OCI-LY3 (cell line): Measurements from ENCODE around the gene MISFA.

Source experiments
- H2AFZ ChIP-seq: fragments of 200-600, 300-600 bp; shearing (Covaris generic); 2 replicates; pipeline ENCODE4 v1.6.0; 2014; ENCODE audit warnings: antibody characterized with exemption, low read depth, low read length
- H3K27ac ChIP-seq: fragments of 200-600, 300-600 bp; sonication (generic); 2 replicates; pipeline ENCODE4 v1.5.1; 2014; ENCODE audit warnings: mild to moderate bottlenecking, low read length, moderate library complexity, mixed read lengths
- H3K27me3 ChIP-seq: fragments of 200-600, 300-600 bp; sonication (generic); 2 replicates; pipeline ENCODE4 v1.6.1; 2014; ENCODE audit warnings: low read depth, low read length, mixed read lengths
- H3K36me3 ChIP-seq: fragments of 200-600, 300-600 bp; sonication (generic); replicated peaks from 2 replicates; pipeline ENCODE3; 2014; ENCODE audit warnings: low read depth, low read length, mixed read lengths
- H3K4me1 ChIP-seq: fragments of 300-600, 200-600 bp; sonication (generic); 2 replicates; pipeline ENCODE4 v1.6.1; 2014; ENCODE audit warnings: low read length, mixed read lengths
- H3K4me2 ChIP-seq: fragments of 200-600, 300-600 bp; sonication (generic); 2 replicates; pipeline ENCODE4 v1.6.1; 2014; ENCODE audit warnings: low read length, mixed read lengths
- H3K4me3 ChIP-seq: fragments of 300-600, 200-600 bp; sonication (generic); 2 replicates; pipeline ENCODE4 v1.5.1; 2014; ENCODE audit warnings: antibody characterized with exemption, mild to moderate bottlenecking, low read length, moderate library complexity
- H3K79me2 ChIP-seq: fragments of 300-600, 200-600 bp; shearing (Covaris generic); 2 replicates; pipeline ENCODE4 v1.6.1; 2014; ENCODE audit warnings: mild to moderate bottlenecking, low read length, mixed read lengths
- H3K9ac ChIP-seq: fragments of 300-600, 200-600 bp; shearing (Covaris generic); 2 replicates; pipeline ENCODE4 v1.6.0; 2014; ENCODE audit warnings: mild to moderate bottlenecking, low read length, moderate library complexity
- H3K9me3 ChIP-seq: fragments of 200-600, 300-600 bp; shearing (Covaris generic); 2 replicates; pipeline ENCODE4 v1.6.1; 2014; ENCODE audit warnings: low read length, mixed read lengths; ENCODE audit not compliant: insufficient read depth
- H4K20me1 ChIP-seq: fragments of 200-600, 300-600 bp; sonication (generic); 2 replicates; pipeline ENCODE4 v1.6.1; 2016; ENCODE audit warnings: low read length, mixed read lengths; ENCODE audit not compliant: insufficient read depth
- EZH2phosphoT487 ChIP-seq: fragments of 200-600 bp; shearing (Covaris generic); IDR thresholded peaks from 2 replicates; pipeline ENCODE4 v1.6.1; 2018; ENCODE audit warnings: antibody characterized with exemption, mixed run types, low read depth
- TF ChIP-seq, protein P1 (sequence below): fragments of 200-600, 300-600 bp; sonication (generic); IDR thresholded peaks from 2 replicates; pipeline ENCODE4 v1.5.1; 2014; ENCODE audit warnings: antibody characterized with exemption, low read length, low read depth

Gene MISFA

GRCh38 chr11:18612394-18612793 is 12.8 kb downstream of the MISFA start:
- H3K4me2 ChIP-seq: no peak overlapping the region
- H3K79me2 ChIP-seq: peaks cover 13% of the 10 kb centered on the region
- H3K36me3 ChIP-seq: peaks cover 34% of the 10 kb centered on the region
- no peak overlapping the region for H2AFZ ChIP-seq
- peaks cover 7% of the 10 kb centered on the region for H3K27me3 ChIP-seq
- no peak overlapping the region for H3K27ac ChIP-seq
- H3K9ac ChIP-seq: no peak overlapping the region
- peaks cover 39% of the 10 kb centered on the region for H4K20me1 ChIP-seq
- H3K9me3 ChIP-seq: no peaks in the 10 kb centered on the region
- H3K4me1 ChIP-seq: peaks cover 31% of the 10 kb centered on the region
- no peak for TF ChIP-seq EZH2phosphoT487
- TF ChIP-seq, protein P1, sequence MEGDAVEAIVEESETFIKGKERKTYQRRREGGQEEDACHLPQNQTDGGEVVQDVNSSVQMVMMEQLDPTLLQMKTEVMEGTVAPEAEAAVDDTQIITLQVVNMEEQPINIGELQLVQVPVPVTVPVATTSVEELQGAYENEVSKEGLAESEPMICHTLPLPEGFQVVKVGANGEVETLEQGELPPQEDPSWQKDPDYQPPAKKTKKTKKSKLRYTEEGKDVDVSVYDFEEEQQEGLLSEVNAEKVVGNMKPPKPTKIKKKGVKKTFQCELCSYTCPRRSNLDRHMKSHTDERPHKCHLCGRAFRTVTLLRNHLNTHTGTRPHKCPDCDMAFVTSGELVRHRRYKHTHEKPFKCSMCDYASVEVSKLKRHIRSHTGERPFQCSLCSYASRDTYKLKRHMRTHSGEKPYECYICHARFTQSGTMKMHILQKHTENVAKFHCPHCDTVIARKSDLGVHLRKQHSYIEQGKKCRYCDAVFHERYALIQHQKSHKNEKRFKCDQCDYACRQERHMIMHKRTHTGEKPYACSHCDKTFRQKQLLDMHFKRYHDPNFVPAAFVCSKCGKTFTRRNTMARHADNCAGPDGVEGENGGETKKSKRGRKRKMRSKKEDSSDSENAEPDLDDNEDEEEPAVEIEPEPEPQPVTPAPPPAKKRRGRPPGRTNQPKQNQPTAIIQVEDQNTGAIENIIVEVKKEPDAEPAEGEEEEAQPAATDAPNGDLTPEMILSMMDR: no peak
- H3K4me3 ChIP-seq: no peak overlapping the region

GRCh38 chr11:18614667-18615066 is 15.1 kb downstream of the MISFA start:
- H3K79me2 ChIP-seq: peaks cover 20% of the 10 kb centered on the region
- H3K4me2 ChIP-seq: no peak overlapping the region; the same call in 1 of the 2 replicates
- H3K27me3 ChIP-seq: peaks cover 23% of the 10 kb centered on the region
- H3K4me1 ChIP-seq: peaks cover 36% of the 10 kb centered on the region
- H4K20me1 ChIP-seq: peaks cover 59% of the 10 kb centered on the region
- peaks cover 29% of the 10 kb centered on the region for H3K36me3 ChIP-seq
- H3K4me3 ChIP-seq: no peak overlapping the region
- H3K9me3 ChIP-seq: no peaks in the 10 kb centered on the region
- no peak overlapping the region for H3K9ac ChIP-seq
- H3K27ac ChIP-seq: no peak overlapping the region
- no peak overlapping the region for H2AFZ ChIP-seq
- TF ChIP-seq, protein P1: no peak
- TF ChIP-seq EZH2phosphoT487: no peak

DNA sequence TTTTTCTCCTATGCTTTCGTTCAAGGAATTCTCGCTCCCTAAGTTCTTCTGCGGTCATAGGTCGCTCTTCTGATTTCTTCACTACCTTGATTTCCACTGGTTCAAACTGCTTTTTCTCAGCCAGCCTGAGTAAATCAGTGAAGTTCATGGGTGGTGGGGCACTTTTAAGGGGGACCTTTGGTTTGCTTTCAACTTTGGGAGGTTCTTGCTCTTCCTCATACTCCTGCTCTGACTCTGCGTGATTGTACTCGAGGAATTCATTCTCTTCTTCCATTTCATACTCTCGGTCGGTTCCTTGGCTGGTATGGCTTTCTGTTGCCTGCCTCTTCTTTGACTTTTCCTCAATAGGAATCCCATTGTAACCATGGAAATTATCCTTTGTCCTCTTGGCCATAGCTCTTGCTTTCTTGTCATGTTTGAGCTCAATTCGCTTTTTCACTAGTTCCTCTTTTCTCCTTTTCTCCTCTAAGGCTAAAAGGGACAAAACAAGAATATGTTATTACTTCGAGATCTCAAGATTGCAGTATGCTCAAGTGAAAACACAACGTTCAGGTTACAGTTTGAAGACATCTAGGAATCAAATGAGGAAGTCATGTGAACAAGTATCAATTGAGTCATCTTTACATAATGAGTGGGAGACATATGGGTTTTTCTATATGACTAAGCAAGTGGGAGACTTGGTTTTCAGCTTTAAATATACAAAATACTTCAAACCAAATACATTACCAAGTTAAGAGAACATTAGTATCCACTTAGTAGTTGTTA is 16.2 kb downstream of the MISFA start:
- Histone ChIP-seq H3K27ac (peak overlapping the region; percentile 85), H3K27me3 (peaks cover 27% of the 10 kb centered on the region), H3K79me2 (peaks cover 27% of the 10 kb centered on the region), H3K36me3 (peaks cover 28% of the 10 kb centered on the region), H4K20me1 (peaks cover 66% of the 10 kb centered on the region), H3K9me3 (no peaks in the 10 kb centered on the region), H2AFZ (no peak overlapping the region), H3K4me3 (peak overlapping the region; percentile 52), H3K4me1 (peaks cover 36% of the 10 kb centered on the region), H3K9ac (peak overlapping the region; percentile 22; the same call in 1 of the 2 replicates), H3K4me2 (peak overlapping the region; percentile 79)
- TF ChIP-seq, protein P1: no peak
- TF ChIP-seq EZH2phosphoT487: peak; percentile 63; the same call in 1 of the 2 replicates

GRCh38 chr11:18617688-18618341 is 18.2 kb downstream of the MISFA start:
- H3K4me1 ChIP-seq: peaks cover 36% of the 10 kb centered on the region
- H3K79me2 ChIP-seq: peaks cover 45% of the 10 kb centered on the region
- peaks cover 27% of the 10 kb centered on the region for H3K27me3 ChIP-seq
- H3K27ac ChIP-seq: no peak overlapping the region
- H3K4me2 ChIP-seq: peak overlapping the region; percentile 6; the same call in 1 of the 2 replicates
- H3K36me3 ChIP-seq: peaks cover 22% of the 10 kb centered on the region
- TF ChIP-seq, protein P1: no peak
- TF ChIP-seq EZH2phosphoT487: no peak
- no peak overlapping the region for H3K9ac ChIP-seq
- H3K4me3 ChIP-seq: no peak overlapping the region
- no peak overlapping the region for H2AFZ ChIP-seq
- H4K20me1 ChIP-seq: peaks cover 82% of the 10 kb centered on the region
- no peaks in the 10 kb centered on the region for H3K9me3 ChIP-seq
